Thyroid gland (tissue), 4 donors: ENCODE results near the gene NFASC.

Experiments used
- CTCF ChIP-seq, 6 experiments: fragments of 200-600 bp in 3 of 6; fragments of 450-650 bp in 3 of 6; sonication (generic) in 3 of 6; IDR thresholded peaks; one replicate each; pipeline ENCODE4 v1.5.1; 2016 to 2019; ENCODE audit warnings: antibody characterized with exemption in 6 of 6, mild to moderate bottlenecking in 2 of 6, inconsistent platforms in 1 of 6, moderate library complexity in 1 of 6
- POLR2A ChIP-seq, 2 donors: fragments of 450-650 bp; IDR thresholded peaks; one replicate each; pipeline ENCODE4 v1.6.1; 2017; ENCODE audit warnings: antibody characterized with exemption in 2 of 2, mild to moderate bottlenecking in 2 of 2, moderate library complexity in 1 of 2

GRCh38 chr1:204891860-204892259 lies 21.2 kb downstream of the NFASC start:
- TF ChIP-seq POLR2A (IDR thresholded peaks at IDR 0.05) (no peak), CTCF (IDR thresholded peaks at IDR 0.05) (no peak)
